Measurements from ENCODE around the gene GRN. TPM values are rescaled to one million over a fixed set of nuclear protein-coding genes. Genes with fewer than 3 reads are reported as not detected.

Gene GRN
- polyA plus RNA-seq, 1 of the 3 experiments (the other 2 are of a cell fraction) = 442 TPM

DNA sequence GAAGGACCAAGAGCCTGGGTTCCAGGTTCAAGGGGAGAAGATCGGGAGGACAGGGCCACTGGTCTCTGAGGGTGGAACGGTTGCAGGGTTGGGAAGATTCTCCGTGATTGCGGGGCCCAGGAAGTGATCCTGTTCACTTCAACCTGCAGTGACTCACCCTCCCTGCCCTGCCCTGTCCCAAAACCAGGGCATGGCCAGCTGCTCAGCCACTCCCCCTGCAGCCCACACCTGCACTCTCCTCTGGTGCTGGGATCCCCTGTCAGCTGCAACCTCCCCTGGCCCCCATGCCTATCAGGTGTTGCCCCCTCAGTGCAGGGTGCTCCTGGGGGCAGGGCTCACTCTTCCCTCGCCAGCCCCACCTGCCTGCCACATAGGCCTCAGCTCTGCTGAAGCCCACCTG lies 35.6 kb upstream of the GRN start:
- H4K20me1 ChIP-seq (ENCODE audit: insufficient read depth) = no peaks in the 10 kb centered on the region
- TF ChIP-seq EZH2phosphoT487 (IDR thresholded peaks at IDR 0.05; ENCODE audit: borderline replicate concordance, low read depth) (no peak), RXRA (IDR thresholded peaks at IDR 0.05; ENCODE audit: borderline replicate concordance, low read depth) (no peak), RCOR1 (IDR thresholded peaks at IDR 0.05; ENCODE audit: low read length) (no peak), TAF1 (IDR thresholded peaks at IDR 0.05; ENCODE audit: borderline replicate concordance, low read depth, low read length) (no peak), RFX5 (IDR thresholded peaks at IDR 0.05; ENCODE audit: low read length) (no peak), FOSL2 (IDR thresholded peaks at IDR 0.05; ENCODE audit: borderline replicate concordance, low read depth) (no peak), ELF1 (IDR thresholded peaks at IDR 0.05) (no peak), MXI1 (IDR thresholded peaks at IDR 0.05; ENCODE audit: low read depth, low read length) (no peak), SIN3A (IDR thresholded peaks at IDR 0.05; ENCODE audit: borderline replicate concordance, low read depth, low read length) (no peak), EP300 (IDR thresholded peaks at IDR 0.05; ENCODE audit: borderline replicate concordance in 1 of 2, low read depth in 1 of 2, low read length in 1 of 2) (no peak), YY1 (IDR thresholded peaks at IDR 0.05; ENCODE audit: low read depth) (no peak), GABPA (IDR thresholded peaks at IDR 0.05; ENCODE audit: low read depth) (no peak), NFIC (IDR thresholded peaks at IDR 0.05; ENCODE audit: borderline replicate concordance) (no peak), CHD2 (IDR thresholded peaks at IDR 0.05; ENCODE audit: low read length, partially characterized antibody) (no peak)
- TF ChIP-seq, protein P1, sequence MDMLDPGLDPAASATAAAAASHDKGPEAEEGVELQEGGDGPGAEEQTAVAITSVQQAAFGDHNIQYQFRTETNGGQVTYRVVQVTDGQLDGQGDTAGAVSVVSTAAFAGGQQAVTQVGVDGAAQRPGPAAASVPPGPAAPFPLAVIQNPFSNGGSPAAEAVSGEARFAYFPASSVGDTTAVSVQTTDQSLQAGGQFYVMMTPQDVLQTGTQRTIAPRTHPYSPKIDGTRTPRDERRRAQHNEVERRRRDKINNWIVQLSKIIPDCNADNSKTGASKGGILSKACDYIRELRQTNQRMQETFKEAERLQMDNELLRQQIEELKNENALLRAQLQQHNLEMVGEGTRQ (IDR thresholded peaks at IDR 0.05; ENCODE audit: borderline replicate concordance, low read depth, low read length) = no peak
- TF ChIP-seq, protein P2, sequence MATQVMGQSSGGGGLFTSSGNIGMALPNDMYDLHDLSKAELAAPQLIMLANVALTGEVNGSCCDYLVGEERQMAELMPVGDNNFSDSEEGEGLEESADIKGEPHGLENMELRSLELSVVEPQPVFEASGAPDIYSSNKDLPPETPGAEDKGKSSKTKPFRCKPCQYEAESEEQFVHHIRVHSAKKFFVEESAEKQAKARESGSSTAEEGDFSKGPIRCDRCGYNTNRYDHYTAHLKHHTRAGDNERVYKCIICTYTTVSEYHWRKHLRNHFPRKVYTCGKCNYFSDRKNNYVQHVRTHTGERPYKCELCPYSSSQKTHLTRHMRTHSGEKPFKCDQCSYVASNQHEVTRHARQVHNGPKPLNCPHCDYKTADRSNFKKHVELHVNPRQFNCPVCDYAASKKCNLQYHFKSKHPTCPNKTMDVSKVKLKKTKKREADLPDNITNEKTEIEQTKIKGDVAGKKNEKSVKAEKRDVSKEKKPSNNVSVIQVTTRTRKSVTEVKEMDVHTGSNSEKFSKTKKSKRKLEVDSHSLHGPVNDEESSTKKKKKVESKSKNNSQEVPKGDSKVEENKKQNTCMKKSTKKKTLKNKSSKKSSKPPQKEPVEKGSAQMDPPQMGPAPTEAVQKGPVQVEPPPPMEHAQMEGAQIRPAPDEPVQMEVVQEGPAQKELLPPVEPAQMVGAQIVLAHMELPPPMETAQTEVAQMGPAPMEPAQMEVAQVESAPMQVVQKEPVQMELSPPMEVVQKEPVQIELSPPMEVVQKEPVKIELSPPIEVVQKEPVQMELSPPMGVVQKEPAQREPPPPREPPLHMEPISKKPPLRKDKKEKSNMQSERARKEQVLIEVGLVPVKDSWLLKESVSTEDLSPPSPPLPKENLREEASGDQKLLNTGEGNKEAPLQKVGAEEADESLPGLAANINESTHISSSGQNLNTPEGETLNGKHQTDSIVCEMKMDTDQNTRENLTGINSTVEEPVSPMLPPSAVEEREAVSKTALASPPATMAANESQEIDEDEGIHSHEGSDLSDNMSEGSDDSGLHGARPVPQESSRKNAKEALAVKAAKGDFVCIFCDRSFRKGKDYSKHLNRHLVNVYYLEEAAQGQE (IDR thresholded peaks at IDR 0.05; ENCODE audit: low read depth, low read length) = no peak
- TF ChIP-seq, protein P3, sequence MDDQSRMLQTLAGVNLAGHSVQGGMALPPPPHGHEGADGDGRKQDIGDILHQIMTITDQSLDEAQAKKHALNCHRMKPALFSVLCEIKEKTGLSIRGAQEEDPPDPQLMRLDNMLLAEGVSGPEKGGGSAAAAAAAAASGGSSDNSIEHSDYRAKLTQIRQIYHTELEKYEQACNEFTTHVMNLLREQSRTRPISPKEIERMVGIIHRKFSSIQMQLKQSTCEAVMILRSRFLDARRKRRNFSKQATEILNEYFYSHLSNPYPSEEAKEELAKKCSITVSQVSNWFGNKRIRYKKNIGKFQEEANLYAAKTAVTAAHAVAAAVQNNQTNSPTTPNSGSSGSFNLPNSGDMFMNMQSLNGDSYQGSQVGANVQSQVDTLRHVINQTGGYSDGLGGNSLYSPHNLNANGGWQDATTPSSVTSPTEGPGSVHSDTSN (IDR thresholded peaks at IDR 0.05) = no peak
- 39% methylated on average over 4 of the region's 5 CpGs for WGBS (ENCODE audit: low lambda C conversion rate)
- ChIA-PET CTCF (interaction anchor here (0.7 to 5.7 kb wide), 4 partner anchors 15 to 124 kb away, joined by 3 to 37 read pairs (median 4); partner anchors contain the start of genes GRN, SLC25A39 and UBTF), POLR2A (interaction anchor here (1.6 to 4.4 kb wide), 4 partner anchors 10 to 90 kb away, joined by 4 to 34 read pairs (median 22); partner anchors contain the start of gene SLC25A39)
- H3K27me3 ChIP-seq (ENCODE audit: insufficient read depth) = no peaks in the 10 kb centered on the region
- peak overlapping the region; percentile 52 to 60 for H3K4me3 ChIP-seq (ENCODE audit: low read depth in 2 of 2, low read length in 1 of 2)
- H3K36me3 ChIP-seq (replicated peaks in 1 of 2; ENCODE audit: control insufficient read depth in 1 of 2, insufficient read depth in 2 of 2, low read length in 1 of 2) = no peaks in the 10 kb centered on the region
- no peaks in the 10 kb centered on the region for H3K79me2 ChIP-seq (ENCODE audit: insufficient read depth)
- no peak overlapping the region for H2AFZ ChIP-seq (ENCODE audit: low read depth)
- H3K27ac ChIP-seq (ENCODE audit: low read depth in 2 of 2, low read length in 1 of 2) = no peak overlapping the region; a peak in 1 of 4 replicates
- peaks cover 0 to 31% of the 10 kb centered on the region in 2 experiments; a peak in 1 of 4 replicates for H3K4me1 ChIP-seq (ENCODE audit: control insufficient read depth in 1 of 2, insufficient read depth in 2 of 2, low read depth in 1 of 2, low read length in 1 of 2)
- no peaks in the 10 kb centered on the region for H3K9me3 ChIP-seq
- no peaks in the 10 kb centered on the region for H3F3A ChIP-seq (replicated peaks; ENCODE audit: insufficient read depth)
- H3K4me2 ChIP-seq = peak overlapping the region; percentile 80
- no peak overlapping the region for H3K9ac ChIP-seq
- DNase-seq = no peak
- no peaks in the 10 kb centered on the region for H3K9me2 ChIP-seq

All from SK-N-SH (cell line).